Upper lobe of left lung (tissue), 6 donors: ENCODE measurements around the gene TOMM20. TPM values are rescaled to one million over a fixed set of nuclear protein-coding genes. Genes with fewer than 3 reads are reported as not detected.

ENCODE experiments used
- ATAC-seq, 2 donors: fragments of 200-7000 bp; cut with Tn5 transposase; one replicate each; pipeline ENCODE4 v1.9.1; 2022; ENCODE audit warnings: mild to moderate bottlenecking in 2 of 2, moderate library complexity in 2 of 2; ENCODE audit not compliant: low FRiP score in 2 of 2
- DNase-seq, 2 donors: peaks; one replicate each; pipeline ENCODE4 v3.0.0-alpha.2; 2019 to 2020
- H3K27ac ChIP-seq, 4 donors: fragments of 200-600 bp; sonication (generic); one replicate each; pipeline ENCODE4 v1.5.1; 2016 to 2019
- H3K27me3 ChIP-seq, 4 donors: fragments of 200-600 bp; sonication (generic); one replicate each; pipeline ENCODE4 v1.5.1; 2017 to 2019
- H3K36me3 ChIP-seq, 4 donors: fragments of 200-600 bp; sonication (generic); one replicate each; pipeline ENCODE4 v1.5.1; 2016 to 2019
- H3K4me1 ChIP-seq, 4 donors: fragments of 200-600 bp; sonication (generic); one replicate each; pipeline ENCODE4 v1.5.1; 2018 to 2019
- H3K4me3 ChIP-seq, 4 donors: fragments of 200-600 bp; sonication (generic); one replicate each; pipeline ENCODE4 v1.5.1; 2017 to 2019; ENCODE audit warnings: mild to moderate bottlenecking in 2 of 4, moderate library complexity in 1 of 4
- H3K9me3 ChIP-seq, 4 donors: fragments of 200-600 bp; sonication (generic); one replicate each; pipeline ENCODE4 v1.5.1; 2018 to 2019
- CTCF ChIP-seq, 6 experiments: fragments of 450-650 bp in 4 of 6; fragments of 200-600 bp in 2 of 6; sonication (generic) in 2 of 6; IDR thresholded peaks; one replicate each; pipeline ENCODE4 v1.5.1; 2016 to 2019; ENCODE audit warnings: antibody characterized with exemption in 6 of 6
- EP300 ChIP-seq, 4 donors: sonication (generic); formaldehyde crosslinking; IDR thresholded peaks; one replicate each; pipeline ENCODE4 v1.5.1; 2017; ENCODE audit warnings: antibody characterized with exemption in 4 of 4, control low read depth in 2 of 4
- POLR2A ChIP-seq, 4 donors: fragments of 450-650 bp; IDR thresholded peaks; one replicate each; pipeline ENCODE4 v1.5.1; 2016 to 2017; ENCODE audit warnings: antibody characterized with exemption in 4 of 4, mild to moderate bottlenecking in 2 of 4
- POLR2AphosphoS5 ChIP-seq, 2 donors: sonication (generic); formaldehyde crosslinking; IDR thresholded peaks; one replicate each; pipeline ENCODE4 v1.5.1; 2017; ENCODE audit warnings: antibody characterized with exemption in 2 of 2
- WGBS, 2 donors: methylation state at CpG; one replicate each; pipeline ENCODE4 v1.1.5; 2017 to 2018; 5-methylcytosine and 5-hydroxymethylcytosine counted together
- total RNA-seq, 6 donors: library from RNA; depleted of rRNA in 4 of 6; stranded (reverse); fragments of >200 nt in 4 of 6; gene quantifications; one replicate each; pipeline versions ENCODE4 v1.1.0 to v1.2.1, GENCODE V29; 2016 to 2021
- donor health status: DM: no; HTN: no; CAD: no; lungs with moderate emphysema.
- donor health status: DM: no; HTN: yes; CAD: no; lungs with severe emphysema.

TOMM20 gene
- total RNA-seq, result 100 to 1,000 TPM in 2 of 6 donors, 10 to 100 TPM in 4; 37.6 to 124 (median 89.8) TPM

GRCh38 chr1:235128456-235129328, at the start of gene TOMM20:
Gene TOMM20, minus strand, starts transcription at chr1:235128837. Its CDS starts 122 bp downstream, at chr1:235128715.
- peak; percentile 99 for ATAC-seq
- Histone ChIP-seq H3K4me1 (peaks cover 15 to 42% (median 20%) of the 10 kb centered on the region in 4 donors), H3K27ac (peak within 1 kb of the TSS; percentile 89 to 93 (median 92)), H3K27me3 (no peaks in the 10 kb centered on the region), H3K4me3 (peak within 1 kb of the TSS; percentile 75 to 93 (median 88)), H3K9me3 (no peaks in the 10 kb centered on the region), H3K36me3 (peaks cover 6 to 35% (median 15%) of the 10 kb centered on the region in 4 donors)
- 1 to 3% methylated on average over 27 to 62 of the region's 67 CpGs for WGBS, 2 donors
- DNase-seq, result peak; percentile 98
- TF ChIP-seq POLR2AphosphoS5 (IDR thresholded peaks at IDR 0.05) (peak; percentile 85 to 88), CTCF (IDR thresholded peaks at IDR 0.05) (peak in 3 of 6 experiments; percentile 24 to 34 (median 32)), EP300 (IDR thresholded peaks at IDR 0.05) (peak in 1 of 4 donors; percentile 29), POLR2A (IDR thresholded peaks at IDR 0.05) (peak; percentile 40 to 91 (median 77))

- Histone ChIP-seq H3K4me3 (no peak overlapping the region), H3K9me3 (no peaks in the 10 kb centered on the region), H3K27me3 (no peaks in the 10 kb centered on the region), H3K36me3 (peaks cover 12 to 69% (median 45%) of the 10 kb centered on the region in 4 donors), H3K27ac (no peak overlapping the region), H3K4me1 (no peaks in the 10 kb centered on the region)
- 84 to 86% methylated on average over 7 of the region's 7 CpGs for WGBS, 2 donors
- ATAC-seq (no peak), DNase-seq (peak in 1 of 2 donors; percentile 59)
- no peak for TF ChIP-seq EP300 (IDR thresholded peaks at IDR 0.05)
- TF ChIP-seq POLR2A (IDR thresholded peaks at IDR 0.05), result no peak
- TF ChIP-seq POLR2AphosphoS5 (IDR thresholded peaks at IDR 0.05), result no peak
- TF ChIP-seq CTCF (IDR thresholded peaks at IDR 0.05), result no peak
Observed at GRCh38 chr1:235176486-235176885, 47.8 kb upstream of the TOMM20 start.

GRCh38 chr1:235169986-235170385, 41.3 kb upstream of the TOMM20 start:
- no peak overlapping the region for H3K27ac ChIP-seq
- DNase-seq (no peak), ATAC-seq (no peak)
- peaks cover 4 to 77% (median 49%) of the 10 kb centered on the region in 4 donors for H3K36me3 ChIP-seq
- no peak for TF ChIP-seq POLR2AphosphoS5 (IDR thresholded peaks at IDR 0.05)
- TF ChIP-seq POLR2A (IDR thresholded peaks at IDR 0.05), result no peak
- TF ChIP-seq EP300 (IDR thresholded peaks at IDR 0.05), result no peak
- no peak for TF ChIP-seq CTCF (IDR thresholded peaks at IDR 0.05)
- H3K9me3 ChIP-seq, result no peaks in the 10 kb centered on the region
- H3K4me1 ChIP-seq, result no peaks in the 10 kb centered on the region
- no peak overlapping the region for H3K4me3 ChIP-seq
- H3K27me3 ChIP-seq, result no peaks in the 10 kb centered on the region

GRCh38 chr1:235168375-235168774, 39.7 kb upstream of the TOMM20 start:
- H3K36me3 ChIP-seq, result peaks cover 2 to 63% (median 36%) of the 10 kb centered on the region in 4 donors
- TF ChIP-seq POLR2A (IDR thresholded peaks at IDR 0.05) (no peak), EP300 (IDR thresholded peaks at IDR 0.05) (no peak)

GRCh38 chr1:235161685-235162327, 33.2 kb upstream of the TOMM20 start:
- peak overlapping the region; percentile 58 to 90 (median 72) for H3K4me3 ChIP-seq
- peaks cover 0 to 22% (median 9%) of the 10 kb centered on the region in 4 donors for H3K36me3 ChIP-seq
- H3K4me1 ChIP-seq, result peaks cover 14 to 30% (median 15%) of the 10 kb centered on the region in 4 donors
- TF ChIP-seq CTCF (IDR thresholded peaks at IDR 0.05) (no peak), EP300 (IDR thresholded peaks at IDR 0.05) (no peak), POLR2AphosphoS5 (IDR thresholded peaks at IDR 0.05) (no peak), POLR2A (IDR thresholded peaks at IDR 0.05) (no peak)
- DNase-seq, result peak in 1 of 2 donors; percentile 47
- H3K9me3 ChIP-seq, result no peaks in the 10 kb centered on the region
- no peaks in the 10 kb centered on the region for H3K27me3 ChIP-seq
- WGBS, 2 donors, result 66% methylated on average over 21 of the region's 21 CpGs
- peak overlapping the region; percentile 90 to 95 (median 94) for H3K27ac ChIP-seq
- no peak for ATAC-seq

More at GRCh38 chr1:235168375-235168774, 39.7 kb upstream of the TOMM20 start:
- no peak for DNase-seq
- no peaks in the 10 kb centered on the region for H3K27me3 ChIP-seq
- H3K27ac ChIP-seq, result no peak overlapping the region
- H3K4me1 ChIP-seq, result no peaks in the 10 kb centered on the region
- H3K4me3 ChIP-seq, result no peak overlapping the region
- ATAC-seq, result no peak
- H3K9me3 ChIP-seq, result no peaks in the 10 kb centered on the region
- WGBS, 2 donors, result 90 to 94% methylated on average over 3 of the region's 3 CpGs
